Stimulated activated naive CD8-positive, alpha-beta T cell treated with anti-CD3 and anti-CD28 coated beads, Interleukin-15, amount 100 ng/mL, for 72 hours (primary cell): ENCODE measurements around the gene FAM83F.
"Not testable (repeated sequence)": the region's sequence is repeated elsewhere in the genome, so short reads cannot be mapped to it uniquely, and the experiment has no call there.

Experiments used
- ATAC-seq: fragments of 150-1000 bp; cut with Tn5 transposase; 2 replicates; pipeline ENCODE4 v1.10.0; 2021; ENCODE audit warnings: mild to moderate bottlenecking, moderate library complexity
- DNase-seq, 2 donors: peaks; one replicate each; pipeline ENCODE4 v3.0.0; 2021 to 2022
- H3K27ac Mint-ChIP-seq, 2 donors: one replicate each; pipeline ENCODE4 v1.8.0; 2022; ENCODE audit warnings: mild to moderate bottlenecking in 2 of 2, mixed read lengths in 2 of 2, moderate library complexity in 2 of 2
- H3K27me3 Mint-ChIP-seq: one replicate; pipeline ENCODE4 v1.8.0; 2022; ENCODE audit warnings: mixed read lengths
- H3K4me1 Mint-ChIP-seq: one replicate; pipeline ENCODE4 v1.8.0; 2022; ENCODE audit warnings: mild to moderate bottlenecking, mixed read lengths
- H3K4me3 Mint-ChIP-seq, 2 donors: one replicate each; pipeline ENCODE4 v1.8.0; 2022; ENCODE audit warnings: mild to moderate bottlenecking in 2 of 2, mixed read lengths in 2 of 2, moderate library complexity in 1 of 2
- H3K9me3 Mint-ChIP-seq, 2 donors: one replicate each; pipeline ENCODE4 v1.8.0; 2022; ENCODE audit warnings: mixed read lengths in 2 of 2

The FAM83F gene

GRCh38 chr22:40010746-40011145, 16.0 kb downstream of the FAM83F start:
- DNase-seq = no peak
- peaks cover 26% of the 10 kb centered on the region for H3K4me1 Mint-ChIP-seq
- peaks cover 26% of the 10 kb centered on the region for H3K27me3 Mint-ChIP-seq
- no peak overlapping the region for H3K27ac Mint-ChIP-seq
- H3K9me3 Mint-ChIP-seq = no peaks in the 10 kb centered on the region
- no peak overlapping the region for H3K4me3 Mint-ChIP-seq
- no peak for ATAC-seq

GRCh38 chr22:40014667-40015248, 20.0 kb downstream of the FAM83F start:
- H3K4me1 Mint-ChIP-seq = peaks cover 9% of the 10 kb centered on the region
- no peaks in the 10 kb centered on the region for H3K9me3 Mint-ChIP-seq
- peaks cover under 1% of the 10 kb centered on the region for H3K27me3 Mint-ChIP-seq
- ATAC-seq = no peak
- H3K4me3 Mint-ChIP-seq = no peak overlapping the region
- no peak for DNase-seq
- H3K27ac Mint-ChIP-seq = no peak overlapping the region

GRCh38 chr22:40015358-40015976, 20.7 kb downstream of the FAM83F start:
- Mint-ChIP-seq H3K4me1 (peaks cover 2% of the 10 kb centered on the region), H3K27me3 (no peaks in the 10 kb centered on the region), H3K9me3 (no peaks in the 10 kb centered on the region), H3K4me3 (no peak overlapping the region), H3K27ac (no peak overlapping the region)
- no peak for DNase-seq
- no peak for ATAC-seq

DNA sequence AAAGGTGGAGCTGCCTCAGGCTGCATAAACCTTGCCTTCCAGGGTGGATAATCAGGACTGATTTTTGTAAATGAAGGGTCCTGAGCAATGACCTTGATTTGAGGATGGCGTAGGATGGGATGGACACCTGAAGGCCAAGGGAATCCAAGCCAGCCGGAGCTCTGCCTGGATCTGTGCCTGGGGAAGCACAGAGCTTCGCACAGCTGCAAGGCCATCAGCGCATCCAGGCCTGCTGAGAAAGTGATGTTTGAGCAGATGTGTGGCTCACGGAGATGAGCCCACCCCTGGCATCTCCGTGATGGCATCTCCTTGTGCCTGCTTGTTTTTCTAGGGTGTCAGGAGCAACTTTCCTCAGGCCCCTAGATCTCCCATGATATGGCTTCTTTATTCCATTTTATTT, 23.3 kb downstream of the FAM83F start:
- H3K27ac Mint-ChIP-seq = peak overlapping the region in 1 of 2 donors; percentile 6
- no peaks in the 10 kb centered on the region for H3K27me3 Mint-ChIP-seq
- H3K4me3 Mint-ChIP-seq = no peak overlapping the region
- ATAC-seq (no peak), DNase-seq (no peak)
- peaks cover 9% of the 10 kb centered on the region for H3K4me1 Mint-ChIP-seq
- no peaks in the 10 kb centered on the region for H3K9me3 Mint-ChIP-seq

GRCh38 chr22:40019100-40019499, 24.3 kb downstream of the FAM83F start:
- ATAC-seq (no peak), DNase-seq (no peak)
- no peak overlapping the region for H3K4me3 Mint-ChIP-seq
- no peak overlapping the region for H3K27ac Mint-ChIP-seq
- H3K27me3 Mint-ChIP-seq = no peaks in the 10 kb centered on the region
- H3K4me1 Mint-ChIP-seq = peaks cover 10% of the 10 kb centered on the region
- H3K9me3 Mint-ChIP-seq = no peaks in the 10 kb centered on the region

DNA sequence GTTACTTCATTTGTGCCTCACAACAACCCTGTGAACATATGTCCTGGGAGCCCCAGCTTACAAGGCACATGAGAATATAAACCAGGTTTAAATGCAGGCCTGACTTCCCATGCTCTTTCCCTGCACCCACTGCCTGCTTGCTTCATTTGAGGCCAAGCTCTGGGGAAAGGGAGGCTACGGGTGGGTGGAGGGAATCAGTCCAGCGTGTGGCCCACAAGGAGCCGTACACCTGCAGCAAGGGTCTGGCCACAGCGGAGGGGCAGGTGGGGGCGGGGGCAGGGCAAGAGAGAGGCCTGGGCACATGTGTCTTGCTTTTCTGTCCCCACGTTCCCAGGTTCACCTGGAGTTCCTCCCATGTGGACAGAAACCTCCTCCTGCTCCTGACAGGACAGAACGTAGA, 26.2 kb downstream of the FAM83F start:
- Mint-ChIP-seq H3K4me3 (no peak overlapping the region), H3K4me1 (peaks cover 17% of the 10 kb centered on the region), H3K27ac (no peak overlapping the region), H3K9me3 (no peaks in the 10 kb centered on the region), H3K27me3 (no peaks in the 10 kb centered on the region)
- ATAC-seq (no peak), DNase-seq (no peak)

- H3K27ac Mint-ChIP-seq = no peak overlapping the region
- ATAC-seq (no peak), DNase-seq (no peak)
- H3K27me3 Mint-ChIP-seq = no peaks in the 10 kb centered on the region
- no peak overlapping the region for H3K4me3 Mint-ChIP-seq
- H3K9me3 Mint-ChIP-seq = no peaks in the 10 kb centered on the region
- H3K4me1 Mint-ChIP-seq = peaks cover 17% of the 10 kb centered on the region
Observed at GRCh38 chr22:40021401-40022000, 26.7 kb downstream of the FAM83F start.

GRCh38 chr22:40022536-40023240, 27.9 kb downstream of the FAM83F start:
- Mint-ChIP-seq H3K4me3 (no peak overlapping the region), H3K9me3 (no peaks in the 10 kb centered on the region), H3K27me3 (no peaks in the 10 kb centered on the region), H3K27ac (no peak overlapping the region), H3K4me1 (peaks cover 17% of the 10 kb centered on the region)
- DNase-seq (no peak), ATAC-seq (peak; percentile 58)

DNA sequence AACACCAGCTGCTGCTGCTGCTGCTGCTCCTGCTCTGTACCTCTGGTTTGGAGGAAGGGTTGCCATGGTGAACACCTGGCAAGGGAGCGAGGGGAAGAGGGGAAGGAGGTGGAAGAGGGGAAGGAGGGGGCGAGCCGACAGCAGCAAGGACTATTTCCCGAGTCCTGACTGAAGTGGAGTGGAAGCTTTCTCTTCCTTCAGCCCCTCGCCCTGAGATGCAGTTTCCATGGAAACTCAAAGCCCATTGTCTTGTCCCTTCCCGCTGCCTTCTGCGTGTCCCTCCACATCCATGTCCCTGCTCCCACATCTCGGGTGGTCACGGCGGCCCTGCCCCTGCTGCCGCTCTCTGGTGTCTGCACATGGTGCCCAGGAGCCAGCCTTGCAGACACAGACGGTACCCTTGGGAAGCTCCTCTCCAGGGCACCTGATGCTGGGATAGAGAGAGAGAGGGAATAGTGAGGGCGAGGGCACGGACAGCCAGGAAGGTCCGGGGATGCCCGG, 28.6 kb downstream of the FAM83F start:
- Mint-ChIP-seq H3K4me1 (peaks cover 17% of the 10 kb centered on the region), H3K27ac (no peak overlapping the region), H3K9me3 (no peaks in the 10 kb centered on the region), H3K27me3 (no peaks in the 10 kb centered on the region), H3K4me3 (no peak overlapping the region)
- no peak for ATAC-seq
- DNase-seq = no peak

GRCh38 chr22:40024201-40025061, 29.7 kb downstream of the FAM83F start:
- no peaks in the 10 kb centered on the region for H3K27me3 Mint-ChIP-seq
- DNase-seq (peak; percentile 49 to 50), ATAC-seq (peak; percentile 72)
- no peak overlapping the region for H3K4me3 Mint-ChIP-seq
- H3K4me1 Mint-ChIP-seq = peaks cover 17% of the 10 kb centered on the region
- peak overlapping the region; percentile 58 to 63 for H3K27ac Mint-ChIP-seq
- no peaks in the 10 kb centered on the region for H3K9me3 Mint-ChIP-seq

DNA sequence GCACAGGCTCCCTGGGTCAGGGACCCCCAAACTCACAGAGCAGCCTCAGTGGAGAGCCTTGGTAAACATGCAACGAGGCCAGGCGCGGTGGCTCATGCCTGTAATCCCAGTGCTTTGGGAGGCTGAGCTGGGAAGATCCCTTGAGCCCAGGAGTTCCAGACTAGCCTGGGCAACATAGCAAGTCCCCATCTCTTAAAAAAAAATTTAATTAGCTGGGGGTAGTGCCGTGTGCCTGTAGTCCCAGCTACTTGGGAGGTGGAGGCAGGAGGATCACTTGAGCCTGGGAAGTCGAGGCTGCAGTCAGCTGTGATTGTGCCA, 30.3 kb downstream of the FAM83F start:
- not testable (repeated sequence) for H3K4me3 Mint-ChIP-seq, H3K27ac Mint-ChIP-seq, H3K9me3 Mint-ChIP-seq, ATAC-seq, DNase-seq, H3K27me3 Mint-ChIP-seq
- H3K4me1 Mint-ChIP-seq = peaks cover 17% of the 10 kb centered on the region

DNA sequence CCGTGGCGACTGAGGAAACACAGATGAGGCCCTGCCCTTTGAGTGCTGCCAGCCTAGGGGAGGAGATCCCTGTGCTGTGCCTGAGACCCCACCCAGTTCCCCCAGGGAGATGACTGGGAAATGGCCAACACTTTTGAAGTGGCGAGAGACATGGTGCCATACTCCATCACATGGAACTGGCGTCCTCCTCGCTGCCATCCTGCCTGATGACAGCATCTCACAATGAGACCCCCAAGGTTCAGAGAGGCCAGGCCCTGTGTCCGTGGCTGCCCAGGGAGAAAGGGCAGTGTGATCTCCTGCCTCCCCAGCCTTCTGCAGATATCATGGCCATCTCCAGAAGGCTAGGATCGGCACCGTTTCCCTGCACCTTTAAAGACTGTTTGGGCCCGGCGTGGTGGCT, 31.1 kb downstream of the FAM83F start:
- Mint-ChIP-seq H3K27ac (no peak overlapping the region), H3K27me3 (no peaks in the 10 kb centered on the region), H3K4me3 (no peak overlapping the region), H3K9me3 (no peaks in the 10 kb centered on the region), H3K4me1 (peaks cover 22% of the 10 kb centered on the region)
- ATAC-seq = no peak
- DNase-seq = no peak

DNA sequence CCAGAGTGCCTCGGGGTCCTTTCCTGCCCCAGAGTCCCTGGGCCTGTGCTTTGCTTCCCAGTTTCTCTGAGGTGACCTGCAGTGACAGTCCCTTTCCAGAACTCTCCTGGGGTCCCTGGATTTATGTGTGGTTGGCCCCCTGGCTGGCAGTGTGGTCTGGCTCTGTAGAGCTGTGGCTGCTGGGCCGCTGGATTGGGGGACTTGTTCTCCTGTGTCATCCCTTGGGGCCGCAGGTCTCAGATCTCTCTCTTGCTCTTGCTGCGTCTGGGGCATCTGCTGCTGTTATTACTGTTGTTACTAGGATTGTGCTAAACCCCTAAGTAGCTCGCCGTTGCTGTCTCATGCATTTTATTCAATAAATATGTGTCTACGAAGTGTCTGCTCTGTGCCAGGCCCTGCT, 31.9 kb downstream of the FAM83F start:
- H3K27ac Mint-ChIP-seq = no peak overlapping the region
- DNase-seq (no peak), ATAC-seq (no peak)
- H3K9me3 Mint-ChIP-seq = no peaks in the 10 kb centered on the region
- H3K27me3 Mint-ChIP-seq = no peaks in the 10 kb centered on the region
- no peak overlapping the region for H3K4me3 Mint-ChIP-seq
- H3K4me1 Mint-ChIP-seq = peaks cover 25% of the 10 kb centered on the region

DNA sequence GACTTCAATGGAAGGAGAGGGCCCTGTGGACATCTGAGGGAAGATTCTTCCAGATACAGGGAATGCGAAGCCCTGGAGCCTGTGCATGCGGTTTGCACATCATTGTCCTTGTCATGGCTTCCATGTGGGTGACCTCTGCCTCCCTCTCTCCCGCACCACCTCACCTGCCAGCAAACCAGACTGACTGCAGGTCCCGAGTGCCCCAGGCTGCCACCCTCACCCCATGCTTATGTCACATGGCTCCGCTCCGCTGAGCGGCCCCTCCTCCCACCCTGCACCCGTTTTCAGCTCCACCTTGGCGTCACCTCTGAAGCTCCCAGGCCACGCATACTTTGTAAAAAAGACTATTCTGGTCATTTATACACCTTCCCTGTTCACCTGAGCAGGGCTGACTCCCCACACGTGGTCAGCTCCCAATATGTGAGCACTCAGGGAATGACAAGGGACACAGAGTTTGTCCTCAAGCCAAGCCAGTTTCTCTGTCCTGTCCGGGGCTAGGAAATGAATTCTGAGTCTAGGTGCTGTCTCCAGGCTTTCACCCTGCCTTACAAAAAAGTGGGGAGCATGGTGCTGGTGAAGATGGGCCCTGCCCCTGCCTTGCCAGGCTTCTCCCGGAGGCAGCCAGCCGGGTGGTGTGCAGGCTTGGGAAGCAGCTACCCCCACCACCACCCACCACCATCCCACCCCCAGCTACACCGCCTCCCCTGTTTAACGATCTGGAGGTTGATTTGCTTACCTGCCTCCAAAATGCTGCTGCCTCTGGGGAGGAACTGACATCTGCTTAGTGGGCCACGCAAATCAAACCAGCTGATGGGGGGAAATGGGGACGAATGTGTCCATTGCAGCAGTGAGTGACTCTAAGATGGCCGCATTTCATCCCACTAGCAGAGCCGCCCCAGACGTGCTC, 32.7 kb downstream of the FAM83F start:
- DNase-seq (no peak), ATAC-seq (no peak)
- Mint-ChIP-seq H3K27me3 (no peaks in the 10 kb centered on the region), H3K9me3 (no peaks in the 10 kb centered on the region), H3K27ac (no peak overlapping the region), H3K4me3 (no peak overlapping the region), H3K4me1 (peaks cover 22% of the 10 kb centered on the region)

GRCh38 chr22:40028098-40028425, 33.3 kb downstream of the FAM83F start:
- ATAC-seq = no peak
- Mint-ChIP-seq H3K4me1 (peaks cover 16% of the 10 kb centered on the region), H3K4me3 (no peak overlapping the region), H3K9me3 (no peaks in the 10 kb centered on the region), H3K27me3 (no peaks in the 10 kb centered on the region), H3K27ac (no peak overlapping the region)
- no peak for DNase-seq
